ENCODE measurements around the gene PIK3C2G.

The PIK3C2G gene

GRCh38 chr12:18546399-18546798 is 285.1 kb downstream of the PIK3C2G start:
- Histone ChIP-seq H3K4me3 (ENCODE audit: low read length) (no peak overlapping the region), H3K27ac (ENCODE audit: low read length) (no peak overlapping the region), H3K27me3 (ENCODE audit: control insufficient read depth, insufficient read depth, low read length) (no peaks in the 10 kb centered on the region), H3K36me3 (ENCODE audit: control insufficient read depth, insufficient read depth, low read length) (no peaks in the 10 kb centered on the region), H3K9me3 (ENCODE audit: control insufficient read depth, insufficient read depth, low read length) (no peaks in the 10 kb centered on the region), H3K4me1 (ENCODE audit: control insufficient read depth, insufficient read depth, low read length) (no peaks in the 10 kb centered on the region)
- no CpG with 5 or more reads among the region's 1 CpG for WGBS (ENCODE audit: insufficient coverage, insufficient read length)
- no peak for DNase-seq (ENCODE audit: low read depth, low spot score)

GRCh38 chr12:18549598-18549997 is 288.3 kb downstream of the PIK3C2G start:
- Histone ChIP-seq H3K4me3 (ENCODE audit: low read length) (no peak overlapping the region), H3K27ac (ENCODE audit: low read length) (no peak overlapping the region), H3K9me3 (ENCODE audit: control insufficient read depth, insufficient read depth, low read length) (no peaks in the 10 kb centered on the region), H3K36me3 (ENCODE audit: control insufficient read depth, insufficient read depth, low read length) (no peaks in the 10 kb centered on the region), H3K4me1 (ENCODE audit: control insufficient read depth, insufficient read depth, low read length) (no peaks in the 10 kb centered on the region), H3K27me3 (ENCODE audit: control insufficient read depth, insufficient read depth, low read length) (no peaks in the 10 kb centered on the region)
- no CpG with 5 or more reads among the region's 2 CpGs for WGBS (ENCODE audit: insufficient coverage, insufficient read length)
- DNase-seq (ENCODE audit: low read depth, low spot score) = no peak

- WGBS (ENCODE audit: insufficient coverage, insufficient read length) = no CpG with 5 or more reads among the region's 1 CpG
- no peaks in the 10 kb centered on the region for H3K27me3 ChIP-seq (ENCODE audit: control insufficient read depth, insufficient read depth, low read length)
- no peak overlapping the region for H3K4me3 ChIP-seq (ENCODE audit: low read length)
- no peak overlapping the region for H3K27ac ChIP-seq (ENCODE audit: low read length)
- H3K36me3 ChIP-seq (ENCODE audit: control insufficient read depth, insufficient read depth, low read length) = no peaks in the 10 kb centered on the region
- H3K9me3 ChIP-seq (ENCODE audit: control insufficient read depth, insufficient read depth, low read length) = no peaks in the 10 kb centered on the region
- H3K4me1 ChIP-seq (ENCODE audit: control insufficient read depth, insufficient read depth, low read length) = no peaks in the 10 kb centered on the region
- DNase-seq (ENCODE audit: low read depth, low spot score) = no peak
These were observed 289.8 kb downstream of the PIK3C2G start for GRCh38 chr12:18551106-18551505.

GRCh38 chr12:18551701-18552100 is 290.4 kb downstream of the PIK3C2G start:
- H3K27ac ChIP-seq (ENCODE audit: low read length) = no peak overlapping the region
- H3K27me3 ChIP-seq (ENCODE audit: control insufficient read depth, insufficient read depth, low read length) = no peaks in the 10 kb centered on the region
- no peaks in the 10 kb centered on the region for H3K36me3 ChIP-seq (ENCODE audit: control insufficient read depth, insufficient read depth, low read length)
- DNase-seq (ENCODE audit: low read depth, low spot score) = no peak
- no peaks in the 10 kb centered on the region for H3K4me1 ChIP-seq (ENCODE audit: control insufficient read depth, insufficient read depth, low read length)
- no peaks in the 10 kb centered on the region for H3K9me3 ChIP-seq (ENCODE audit: control insufficient read depth, insufficient read depth, low read length)
- H3K4me3 ChIP-seq (ENCODE audit: low read length) = no peak overlapping the region
- no CpG with 5 or more reads among the region's 3 CpGs for WGBS (ENCODE audit: insufficient coverage, insufficient read length)

GRCh38 chr12:18552829-18553228 is 291.5 kb downstream of the PIK3C2G start:
- no peaks in the 10 kb centered on the region for H3K27me3 ChIP-seq (ENCODE audit: control insufficient read depth, insufficient read depth, low read length)
- 100% methylated on average over 2 of the region's 5 CpGs for WGBS (ENCODE audit: insufficient coverage, insufficient read length)
- DNase-seq (ENCODE audit: low read depth, low spot score) = no peak

GRCh38 chr12:18556161-18556560 is 294.8 kb downstream of the PIK3C2G start:
- H3K27me3 ChIP-seq (ENCODE audit: control insufficient read depth, insufficient read depth, low read length) = no peaks in the 10 kb centered on the region
- H3K9me3 ChIP-seq (ENCODE audit: control insufficient read depth, insufficient read depth, low read length) = no peaks in the 10 kb centered on the region
- H3K36me3 ChIP-seq (ENCODE audit: control insufficient read depth, insufficient read depth, low read length) = no peaks in the 10 kb centered on the region
- no peak overlapping the region for H3K4me3 ChIP-seq (ENCODE audit: low read length)
- no peaks in the 10 kb centered on the region for H3K4me1 ChIP-seq (ENCODE audit: control insufficient read depth, insufficient read depth, low read length)
- no CpG with 5 or more reads among the region's 2 CpGs for WGBS (ENCODE audit: insufficient coverage, insufficient read length)
- no peak for DNase-seq (ENCODE audit: low read depth, low spot score)
- H3K27ac ChIP-seq (ENCODE audit: low read length) = no peak overlapping the region

More at GRCh38 chr12:18552829-18553228, 291.5 kb downstream of the PIK3C2G start:
- Histone ChIP-seq H3K9me3 (ENCODE audit: control insufficient read depth, insufficient read depth, low read length) (no peaks in the 10 kb centered on the region), H3K4me1 (ENCODE audit: control insufficient read depth, insufficient read depth, low read length) (no peaks in the 10 kb centered on the region), H3K27ac (ENCODE audit: low read length) (no peak overlapping the region), H3K4me3 (ENCODE audit: low read length) (no peak overlapping the region), H3K36me3 (ENCODE audit: control insufficient read depth, insufficient read depth, low read length) (no peaks in the 10 kb centered on the region)

- no peak for DNase-seq (ENCODE audit: low read depth, low spot score)
- WGBS (ENCODE audit: insufficient coverage, insufficient read length) = no CpG with 5 or more reads among the region's 1 CpG
- Histone ChIP-seq H3K27ac (ENCODE audit: low read length) (no peak overlapping the region), H3K36me3 (ENCODE audit: control insufficient read depth, insufficient read depth, low read length) (no peaks in the 10 kb centered on the region), H3K9me3 (ENCODE audit: control insufficient read depth, insufficient read depth, low read length) (no peaks in the 10 kb centered on the region), H3K4me3 (ENCODE audit: low read length) (no peak overlapping the region), H3K4me1 (ENCODE audit: control insufficient read depth, insufficient read depth, low read length) (no peaks in the 10 kb centered on the region), H3K27me3 (ENCODE audit: control insufficient read depth, insufficient read depth, low read length) (no peaks in the 10 kb centered on the region)
These were observed 297.9 kb downstream of the PIK3C2G start for GRCh38 chr12:18559242-18559641.

- Histone ChIP-seq H3K4me1 (ENCODE audit: control insufficient read depth, insufficient read depth, low read length) (no peaks in the 10 kb centered on the region), H3K27me3 (ENCODE audit: control insufficient read depth, insufficient read depth, low read length) (no peaks in the 10 kb centered on the region), H3K27ac (ENCODE audit: low read length) (no peak overlapping the region), H3K36me3 (ENCODE audit: control insufficient read depth, insufficient read depth, low read length) (no peaks in the 10 kb centered on the region), H3K4me3 (ENCODE audit: low read length) (no peak overlapping the region), H3K9me3 (ENCODE audit: control insufficient read depth, insufficient read depth, low read length) (no peaks in the 10 kb centered on the region)
- WGBS (ENCODE audit: insufficient coverage, insufficient read length) = no CpG with 5 or more reads among the region's 4 CpGs
- no peak for DNase-seq (ENCODE audit: low read depth, low spot score)
These were observed 301.2 kb downstream of the PIK3C2G start for GRCh38 chr12:18562531-18562930.

- H3K4me1 ChIP-seq (ENCODE audit: control insufficient read depth, insufficient read depth, low read length) = no peaks in the 10 kb centered on the region
- no CpG with 5 or more reads among the region's 1 CpG for WGBS (ENCODE audit: insufficient coverage, insufficient read length)
- H3K27ac ChIP-seq (ENCODE audit: low read length) = no peak overlapping the region
- no peaks in the 10 kb centered on the region for H3K9me3 ChIP-seq (ENCODE audit: control insufficient read depth, insufficient read depth, low read length)
- DNase-seq (ENCODE audit: low read depth, low spot score) = no peak
- no peak overlapping the region for H3K4me3 ChIP-seq (ENCODE audit: low read length)
- H3K36me3 ChIP-seq (ENCODE audit: control insufficient read depth, insufficient read depth, low read length) = no peaks in the 10 kb centered on the region
- H3K27me3 ChIP-seq (ENCODE audit: control insufficient read depth, insufficient read depth, low read length) = no peaks in the 10 kb centered on the region
These were observed 303.0 kb downstream of the PIK3C2G start for GRCh38 chr12:18564306-18564705.

GRCh38 chr12:18567787-18568186 is 306.5 kb downstream of the PIK3C2G start:
- no CpG with 5 or more reads among the region's 2 CpGs for WGBS (ENCODE audit: insufficient coverage, insufficient read length)
- Histone ChIP-seq H3K4me3 (ENCODE audit: low read length) (no peak overlapping the region), H3K36me3 (ENCODE audit: control insufficient read depth, insufficient read depth, low read length) (no peaks in the 10 kb centered on the region), H3K9me3 (ENCODE audit: control insufficient read depth, insufficient read depth, low read length) (no peaks in the 10 kb centered on the region), H3K27ac (ENCODE audit: low read length) (no peak overlapping the region), H3K27me3 (ENCODE audit: control insufficient read depth, insufficient read depth, low read length) (no peaks in the 10 kb centered on the region), H3K4me1 (ENCODE audit: control insufficient read depth, insufficient read depth, low read length) (no peaks in the 10 kb centered on the region)
- DNase-seq (ENCODE audit: low read depth, low spot score) = no peak

- no peak overlapping the region for H3K4me3 ChIP-seq (ENCODE audit: low read length)
- DNase-seq (ENCODE audit: low read depth, low spot score) = no peak
- no CpG with 5 or more reads among the region's 4 CpGs for WGBS (ENCODE audit: insufficient coverage, insufficient read length)
- no peaks in the 10 kb centered on the region for H3K27me3 ChIP-seq (ENCODE audit: control insufficient read depth, insufficient read depth, low read length)
- H3K9me3 ChIP-seq (ENCODE audit: control insufficient read depth, insufficient read depth, low read length) = no peaks in the 10 kb centered on the region
- no peaks in the 10 kb centered on the region for H3K4me1 ChIP-seq (ENCODE audit: control insufficient read depth, insufficient read depth, low read length)
- no peaks in the 10 kb centered on the region for H3K36me3 ChIP-seq (ENCODE audit: control insufficient read depth, insufficient read depth, low read length)
- H3K27ac ChIP-seq (ENCODE audit: low read length) = no peak overlapping the region
These were observed 309.2 kb downstream of the PIK3C2G start for GRCh38 chr12:18570543-18570942.
